ACC112 (cell line): Measurements from ENCODE around the gene HDAC4.

Experiments
- H2AFZ ChIP-seq: fragments of 200-600 bp; sonication (generic); one replicate; pipeline ENCODE4 v1.6.0; 2017; ENCODE audit warnings: antibody characterized with exemption, low read length; ENCODE audit not compliant: unreplicated experiment
- H3K27ac ChIP-seq: fragments of 200-600 bp; sonication (generic); 2 replicates; pipeline ENCODE4 v1.5.1; 2014; ENCODE audit warnings: low read depth, mild to moderate bottlenecking, antibody characterized with exemption, low read length, moderate library complexity
- H3K27me3 ChIP-seq: fragments of 200-600 bp; sonication (generic); 2 replicates; pipeline ENCODE4 v1.6.1; 2014; ENCODE audit warnings: mild to moderate bottlenecking, antibody characterized with exemption, low read length, moderate library complexity, mixed read lengths; ENCODE audit not compliant: insufficient read depth
- H3K36me3 ChIP-seq: fragments of 200-600 bp; sonication (generic); 2 replicates; pipeline ENCODE4 v1.6.1; 2016; ENCODE audit warnings: mild to moderate bottlenecking, antibody characterized with exemption, low read length, moderate library complexity, mixed read lengths; ENCODE audit not compliant: insufficient read depth
- H3K4me1 ChIP-seq: fragments of 200-600 bp; sonication (generic); one replicate; pipeline ENCODE4 v1.6.1; 2016; ENCODE audit warnings: low read length, mixed read lengths; ENCODE audit not compliant: insufficient read depth, unreplicated experiment, control insufficient read depth
- H3K4me3 ChIP-seq: fragments of 200-600 bp; sonication (generic); 2 replicates; pipeline ENCODE4 v1.5.1; 2014; ENCODE audit warnings: mild to moderate bottlenecking, low read depth, low read length
- H3K79me2 ChIP-seq: fragments of 200-600 bp; sonication (generic); one replicate; pipeline ENCODE4 v1.6.0; 2016; ENCODE audit warnings: low read length; ENCODE audit not compliant: control insufficient read depth, unreplicated experiment, insufficient read depth

HDAC4 gene

GRCh38 chr2:239019183-239019581 lies 381.6 kb downstream of the HDAC4 start:
- H3K27ac ChIP-seq = no peak overlapping the region
- no peak overlapping the region for H2AFZ ChIP-seq
- H3K4me3 ChIP-seq = no peak overlapping the region
- no peaks in the 10 kb centered on the region for H3K4me1 ChIP-seq
- no peaks in the 10 kb centered on the region for H3K79me2 ChIP-seq
- H3K27me3 ChIP-seq = peaks cover 41% of the 10 kb centered on the region
- H3K36me3 ChIP-seq = no peaks in the 10 kb centered on the region

- H3K4me1 ChIP-seq = no peaks in the 10 kb centered on the region
- no peak overlapping the region for H2AFZ ChIP-seq
- H3K79me2 ChIP-seq = no peaks in the 10 kb centered on the region
- no peaks in the 10 kb centered on the region for H3K36me3 ChIP-seq
- no peak overlapping the region for H3K4me3 ChIP-seq
- peaks cover 48% of the 10 kb centered on the region for H3K27me3 ChIP-seq
- H3K27ac ChIP-seq = no peak overlapping the region
Measured at GRCh38 chr2:239018271-239019182, 382.3 kb downstream of the HDAC4 start.

GRCh38 chr2:239017491-239018098 lies 383.2 kb downstream of the HDAC4 start:
- no peak overlapping the region for H2AFZ ChIP-seq
- no peaks in the 10 kb centered on the region for H3K79me2 ChIP-seq
- H3K27ac ChIP-seq = no peak overlapping the region
- H3K36me3 ChIP-seq = no peaks in the 10 kb centered on the region
- H3K27me3 ChIP-seq = peaks cover 57% of the 10 kb centered on the region
- H3K4me1 ChIP-seq = no peaks in the 10 kb centered on the region
- no peak overlapping the region for H3K4me3 ChIP-seq

GRCh38 chr2:239015901-239016675 lies 384.7 kb downstream of the HDAC4 start:
- H3K27ac ChIP-seq = no peak overlapping the region

GRCh38 chr2:239015218-239015900 lies 385.5 kb downstream of the HDAC4 start:
- Histone ChIP-seq H3K27me3 (peaks cover 56% of the 10 kb centered on the region), H3K36me3 (no peaks in the 10 kb centered on the region), H3K79me2 (no peaks in the 10 kb centered on the region), H3K27ac (no peak overlapping the region), H3K4me1 (no peaks in the 10 kb centered on the region), H2AFZ (no peak overlapping the region), H3K4me3 (no peak overlapping the region)

More at GRCh38 chr2:239015901-239016675, 384.7 kb downstream of the HDAC4 start:
- no peak overlapping the region for H3K4me3 ChIP-seq
- no peaks in the 10 kb centered on the region for H3K79me2 ChIP-seq
- no peaks in the 10 kb centered on the region for H3K4me1 ChIP-seq
- H3K27me3 ChIP-seq = peaks cover 62% of the 10 kb centered on the region
- H2AFZ ChIP-seq = no peak overlapping the region
- H3K36me3 ChIP-seq = no peaks in the 10 kb centered on the region

- H3K27me3 ChIP-seq = peaks cover 59% of the 10 kb centered on the region
- H3K4me1 ChIP-seq = no peaks in the 10 kb centered on the region
- no peaks in the 10 kb centered on the region for H3K36me3 ChIP-seq
- no peaks in the 10 kb centered on the region for H3K79me2 ChIP-seq
- H2AFZ ChIP-seq = no peak overlapping the region
- no peak overlapping the region for H3K4me3 ChIP-seq
- H3K27ac ChIP-seq = no peak overlapping the region
Measured at GRCh38 chr2:239014458-239015217, 386.2 kb downstream of the HDAC4 start.

- H3K4me1 ChIP-seq = no peaks in the 10 kb centered on the region
- no peak overlapping the region for H3K4me3 ChIP-seq
- no peak overlapping the region for H3K27ac ChIP-seq
- peaks cover 61% of the 10 kb centered on the region for H3K27me3 ChIP-seq
- H3K79me2 ChIP-seq = no peaks in the 10 kb centered on the region
- H3K36me3 ChIP-seq = no peaks in the 10 kb centered on the region
- H2AFZ ChIP-seq = no peak overlapping the region
Measured at GRCh38 chr2:239013678-239013976, 387.2 kb downstream of the HDAC4 start.

- H2AFZ ChIP-seq = no peak overlapping the region
- H3K36me3 ChIP-seq = no peaks in the 10 kb centered on the region
- H3K79me2 ChIP-seq = no peaks in the 10 kb centered on the region
- no peak overlapping the region for H3K27ac ChIP-seq
- H3K4me1 ChIP-seq = no peaks in the 10 kb centered on the region
- no peak overlapping the region for H3K4me3 ChIP-seq
- peaks cover 61% of the 10 kb centered on the region for H3K27me3 ChIP-seq
Measured at GRCh38 chr2:239012936-239013677, 387.7 kb downstream of the HDAC4 start.

- Histone ChIP-seq H3K4me1 (no peaks in the 10 kb centered on the region), H3K79me2 (no peaks in the 10 kb centered on the region), H3K36me3 (no peaks in the 10 kb centered on the region), H3K27ac (no peak overlapping the region), H3K27me3 (peaks cover 61% of the 10 kb centered on the region), H2AFZ (no peak overlapping the region), H3K4me3 (no peak overlapping the region)
Measured at GRCh38 chr2:239012228-239012627, 388.6 kb downstream of the HDAC4 start.
